Spinal cord (tissue), 10 donors: ENCODE results near the gene THRSP. TPM values are rescaled to one million over a fixed set of nuclear protein-coding genes. Genes with fewer than 3 reads are reported as not detected.
A peak's percentile ranks its signal among the peaks of the same experiment; 100 is the strongest.
"Not testable (repeated sequence)": the region's sequence is repeated elsewhere in the genome, so short reads cannot be mapped to it uniquely, and the experiment has no call there.

Experiments
- DNase-seq, 6 donors: peaks; one replicate each; pipeline versions ENCODE4 v3.0.0 to v3.0.0-alpha.2; 2013 to 2015; ENCODE audit warnings: low spot score in 6 of 6, low read depth in 4 of 6
- H3K27ac ChIP-seq: one replicate; pipeline ENCODE4 v1.5.1; 2013; ENCODE audit warnings: low read depth, low read length, control low read depth
- H3K27me3 ChIP-seq: one replicate; pipeline ENCODE4 v1.6.1; 2013; ENCODE audit warnings: low read length; ENCODE audit not compliant: control insufficient read depth, insufficient read depth
- H3K36me3 ChIP-seq: one replicate; pipeline ENCODE4 v1.6.1; 2013; ENCODE audit warnings: low read length; ENCODE audit not compliant: control insufficient read depth, insufficient read depth
- H3K4me1 ChIP-seq: one replicate; pipeline ENCODE4 v1.6.1; 2013; ENCODE audit warnings: low read length; ENCODE audit not compliant: control insufficient read depth, insufficient read depth
- H3K4me3 ChIP-seq: one replicate; pipeline ENCODE4 v1.5.1; 2013; ENCODE audit warnings: low read depth, low read length, control low read depth
- H3K9me3 ChIP-seq: one replicate; pipeline ENCODE4 v1.6.1; 2013; ENCODE audit warnings: low read length; ENCODE audit not compliant: control insufficient read depth, insufficient read depth
- WGBS: methylation state at CpG from one replicate; pipeline ENCODE4 v1.1.5; 2013; ENCODE audit warnings: missing lambda C conversion rate; ENCODE audit not compliant: insufficient coverage; 5-methylcytosine and 5-hydroxymethylcytosine counted together
- long read RNA-seq, 4 donors: transcript quantifications; one replicate each; lab custom pipeline, GENCODE V29; 2026
- polyA plus RNA-seq, 2 donors: library from polyadenylated mRNA; unstranded; fragments of 120-200 nt; gene quantifications; one replicate each; pipeline ENCODE4 v1.2.1, GENCODE V29; 2013; ENCODE audit not compliant: insufficient read length in 2 of 2
- total RNA-seq, 2 donors: library from RNA; depleted of rRNA in 1 of 2; stranded (reverse); fragments of 120-200 nt in 1 of 2; fragments of >200 nt in 1 of 2; gene quantifications; one replicate each; pipeline versions ENCODE4 v1.2.3 to v1.2.4, GENCODE V29; 2013 to 2014
- donor health status: healthy.

Gene THRSP
- under 1 TPM; 0.11 to 0.20 TPM for total RNA-seq
- under 1 TPM; 0.29 to 0.41 TPM for polyA plus RNA-seq
- long read RNA-seq, donor 1, partial matches to known transcripts = 197 of 817 reads
- long read RNA-seq, donor 1, other reads (novel, unspliced or antisense) = 620 of 817 reads
- long read RNA-seq, donor 2, partial matches to known transcripts = 383 of 383 reads
- long read RNA-seq, donor 2, other reads (novel, unspliced or antisense) = 0 of 383 reads
- long read RNA-seq, donor 3, partial matches to known transcripts = 441 of 441 reads
- long read RNA-seq, donor 3, other reads (novel, unspliced or antisense) = 0 of 441 reads
- long read RNA-seq, donor 4, partial matches to known transcripts = 1,078 of 1,105 reads
- long read RNA-seq, donor 4, other reads (novel, unspliced or antisense) = 27 of 1,105 reads

GRCh38 chr11:78063440-78064181 is at the start of gene THRSP:
THRSP (plus strand) TSS chr11:78063861; CDS start chr11:78063882, 21 bp downstream.
- Histone ChIP-seq H3K27me3 (no peaks in the 10 kb centered on the region), H3K36me3 (peaks cover 10% of the 10 kb centered on the region), H3K27ac (no peak within 1 kb of the TSS), H3K9me3 (no peaks in the 10 kb centered on the region), H3K4me3 (no peak within 1 kb of the TSS), H3K4me1 (peaks cover 5% of the 10 kb centered on the region)
- peak in 1 of 6 donors; percentile 50 for DNase-seq
- 86% methylated on average over 8 of the region's 14 CpGs for WGBS

GRCh38 chr11:78014937-78015520 is 48.6 kb upstream of the THRSP start:
- H3K4me3 ChIP-seq, DNase-seq, H3K27me3 ChIP-seq, H3K4me1 ChIP-seq, H3K9me3 ChIP-seq, H3K36me3 ChIP-seq, H3K27ac ChIP-seq: not testable (repeated sequence)
- WGBS = 76% methylated on average over 2 of the region's 6 CpGs

DNA sequence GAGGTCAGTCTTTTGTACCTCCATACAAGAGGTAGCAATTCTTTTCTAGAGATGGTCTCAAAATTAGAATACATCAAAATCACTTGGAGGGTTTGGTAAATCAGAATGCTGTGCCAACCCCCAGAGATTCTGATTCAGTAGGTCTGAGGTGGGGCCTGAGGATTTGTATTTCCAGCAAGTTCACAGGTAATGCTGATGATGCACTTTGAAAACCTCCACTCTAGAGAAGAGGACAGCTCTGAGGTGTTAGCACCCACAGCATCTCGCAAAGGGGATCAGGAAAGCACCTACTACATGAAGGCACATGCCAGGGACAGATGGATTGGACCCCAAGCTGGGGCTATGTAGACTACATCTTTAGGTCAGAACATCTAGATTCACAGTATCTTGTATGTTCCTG is 47.8 kb upstream of the THRSP start:
- H3K4me3 ChIP-seq = no peak overlapping the region
- peaks cover 6% of the 10 kb centered on the region for H3K36me3 ChIP-seq
- H3K27me3 ChIP-seq = no peaks in the 10 kb centered on the region
- H3K27ac ChIP-seq = no peak overlapping the region
- no peaks in the 10 kb centered on the region for H3K9me3 ChIP-seq
- 67% methylated on average over 1 of the region's 1 CpG for WGBS
- peaks cover 3% of the 10 kb centered on the region for H3K4me1 ChIP-seq
- no peak for DNase-seq

DNA sequence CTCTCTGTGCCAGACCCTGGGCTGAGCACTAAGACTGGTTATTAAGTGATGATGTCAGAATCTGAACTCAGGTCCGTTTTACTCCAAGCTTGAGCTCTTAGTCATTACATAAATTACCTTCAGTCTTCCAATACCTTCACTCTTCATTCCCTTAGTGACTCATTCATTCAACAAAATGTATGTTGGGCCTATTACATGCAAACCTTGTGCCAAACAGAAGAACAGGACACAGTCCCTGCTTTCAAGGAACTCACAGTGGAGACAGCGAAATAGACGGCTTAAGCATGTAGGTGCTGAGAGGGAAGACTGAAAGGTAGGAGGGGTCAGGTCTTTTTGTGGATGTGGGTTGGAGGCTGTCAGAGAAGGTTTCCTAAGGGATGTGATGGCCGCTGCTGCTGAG is 43.9 kb upstream of the THRSP start:
- peaks cover 19% of the 10 kb centered on the region for H3K4me1 ChIP-seq
- H3K36me3 ChIP-seq = peaks cover 6% of the 10 kb centered on the region
- no peak overlapping the region for H3K27ac ChIP-seq
- no peaks in the 10 kb centered on the region for H3K9me3 ChIP-seq
- H3K27me3 ChIP-seq = no peaks in the 10 kb centered on the region
- DNase-seq = no peak
- WGBS = 37% methylated on average over 3 of the region's 4 CpGs
- no peak overlapping the region for H3K4me3 ChIP-seq

DNA sequence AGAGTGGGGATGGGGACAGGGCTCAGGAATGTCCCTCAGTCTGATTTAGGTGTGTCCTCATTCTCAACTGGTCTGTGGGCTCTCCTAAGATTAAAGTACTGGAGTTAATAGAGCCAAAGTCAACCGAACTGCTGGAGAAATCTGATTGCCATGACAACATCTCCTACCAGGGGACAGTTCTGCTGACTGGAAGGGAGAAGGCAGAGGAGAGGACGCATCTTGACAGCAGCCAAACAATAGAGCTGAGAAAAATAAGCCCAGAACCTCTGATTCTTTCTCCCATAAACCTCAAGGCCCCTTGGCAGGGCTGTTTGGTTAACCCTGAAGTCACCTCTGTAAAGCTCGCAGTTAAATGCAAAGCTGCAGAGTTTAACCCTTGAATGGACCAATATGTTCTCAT is 43.4 kb upstream of the THRSP start:
- Histone ChIP-seq H3K9me3 (no peaks in the 10 kb centered on the region), H3K27me3 (no peaks in the 10 kb centered on the region), H3K36me3 (peaks cover 6% of the 10 kb centered on the region), H3K4me1 (peaks cover 19% of the 10 kb centered on the region), H3K4me3 (no peak overlapping the region), H3K27ac (peak overlapping the region; percentile 36)
- peak in 2 of 6 donors; percentile 43 to 84 for DNase-seq
- 0% methylated on average over 1 of the region's 3 CpGs for WGBS

GRCh38 chr11:78021611-78022010 is 42.0 kb upstream of the THRSP start:
- H3K4me3 ChIP-seq = no peak overlapping the region
- WGBS = 85% methylated on average over 6 of the region's 6 CpGs
- H3K4me1 ChIP-seq = peaks cover 19% of the 10 kb centered on the region
- DNase-seq = no peak
- H3K9me3 ChIP-seq = no peaks in the 10 kb centered on the region
- no peaks in the 10 kb centered on the region for H3K27me3 ChIP-seq
- H3K36me3 ChIP-seq = peaks cover 4% of the 10 kb centered on the region
- H3K27ac ChIP-seq = peak overlapping the region; percentile 70

DNA sequence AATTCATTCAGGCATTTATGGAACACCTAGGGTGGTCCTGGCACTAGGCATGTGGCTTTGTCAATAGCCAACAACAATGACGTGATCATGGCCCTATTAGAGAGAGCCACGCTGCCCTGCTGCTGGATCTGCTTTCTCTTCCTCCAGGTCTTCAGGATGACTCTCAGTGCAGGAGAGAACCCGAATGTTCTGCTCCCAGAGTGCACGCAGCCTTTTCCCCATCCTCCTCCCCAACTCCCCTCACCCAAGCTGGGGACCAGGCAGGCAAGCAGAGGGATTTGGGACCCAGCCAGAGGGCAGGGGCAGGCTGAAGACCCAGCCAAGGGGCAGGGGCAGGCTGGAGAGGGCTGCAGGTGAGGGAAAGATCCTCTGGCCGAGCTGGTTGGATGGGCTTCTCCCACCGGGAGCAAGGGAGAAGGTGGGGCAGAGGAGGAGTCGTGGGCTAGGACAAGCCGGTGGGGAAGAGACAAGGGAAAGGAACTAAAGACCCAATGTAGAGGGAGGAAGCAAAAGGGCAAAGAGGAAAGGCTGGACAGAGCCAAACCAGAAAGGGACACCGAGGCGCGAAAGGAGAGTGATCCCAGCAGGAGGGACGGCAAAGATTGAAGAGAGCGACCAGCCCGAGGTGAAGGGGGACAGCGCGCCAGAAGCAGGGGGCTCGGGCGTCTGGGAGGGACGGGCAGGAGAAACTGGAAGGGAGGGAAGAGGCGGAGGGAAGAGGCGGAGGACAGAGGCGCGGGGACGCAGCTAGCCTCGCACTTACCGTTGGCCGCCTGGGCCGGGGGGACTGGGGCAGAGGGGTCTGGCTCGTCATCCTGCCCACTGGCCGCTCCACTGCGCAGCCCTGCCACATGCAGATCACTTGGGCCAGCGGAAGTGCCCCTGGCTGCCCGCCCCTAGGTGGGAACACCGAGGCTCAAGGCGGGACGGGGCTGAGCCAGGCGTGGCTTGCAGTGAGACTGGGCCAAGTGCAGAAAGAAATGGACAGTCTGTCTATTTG is 41.0 kb upstream of the THRSP start, which contains the start of gene KCTD14:
Gene KCTD14 (minus strand): TSS at position 880 of the 1,000 bp plus-strand sequence. CDS start 27 bp downstream, at position 853.
- Histone ChIP-seq H3K9me3 (no peaks in the 10 kb centered on the region), H3K4me3 (peak within 1 kb of the TSS; percentile 45), H3K27ac (peak within 1 kb of the TSS; percentile 70), H3K27me3 (no peaks in the 10 kb centered on the region), H3K4me1 (peaks cover 19% of the 10 kb centered on the region), H3K36me3 (no peaks in the 10 kb centered on the region)
- 13% methylated on average over 37 of the region's 37 CpGs for WGBS
- DNase-seq = peak in 2 of 6 donors; percentile 32 to 45

DNA sequence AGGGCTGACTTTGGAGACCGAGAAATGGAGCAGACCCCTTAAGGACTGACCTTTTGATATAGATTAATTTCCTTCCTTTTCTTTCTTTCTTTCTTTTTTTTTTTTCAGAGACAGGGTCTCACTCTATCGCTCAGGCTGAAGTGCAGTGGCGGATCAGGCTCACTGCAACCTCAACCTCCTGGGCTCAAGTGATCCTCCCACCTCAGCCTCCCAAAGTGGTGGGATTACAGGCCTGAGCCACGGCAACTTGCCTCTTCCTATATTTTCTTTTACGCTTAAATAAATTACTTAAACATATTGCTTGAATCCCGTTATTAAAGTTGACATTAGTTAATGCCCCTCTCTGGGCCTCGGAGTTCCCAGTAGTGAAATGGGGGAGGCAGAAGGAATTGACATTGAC is 40.2 kb upstream of the THRSP start:
- Histone ChIP-seq H3K36me3 (no peaks in the 10 kb centered on the region), H3K9me3 (no peaks in the 10 kb centered on the region), H3K27ac (peak overlapping the region; percentile 70), H3K4me3 (peak overlapping the region; percentile 45), H3K27me3 (no peaks in the 10 kb centered on the region), H3K4me1 (peaks cover 19% of the 10 kb centered on the region)
- no peak for DNase-seq
- 76% methylated on average over 3 of the region's 7 CpGs for WGBS

GRCh38 chr11:78025378-78025777 is 38.3 kb upstream of the THRSP start:
- H3K4me1 ChIP-seq = peaks cover 27% of the 10 kb centered on the region
- DNase-seq = no peak
- no peaks in the 10 kb centered on the region for H3K36me3 ChIP-seq
- no peak overlapping the region for H3K27ac ChIP-seq
- no peaks in the 10 kb centered on the region for H3K9me3 ChIP-seq
- H3K4me3 ChIP-seq = no peak overlapping the region
- no peaks in the 10 kb centered on the region for H3K27me3 ChIP-seq
